Spleen (tissue), 7 donors: ENCODE measurements around the gene GALNT7.

Source experiments
- CTCF ChIP-seq, 11 experiments: fragments of 200-600 bp in 7 of 11; fragments of 450-650 bp in 4 of 11; sonication (generic) in 4 of 11; IDR thresholded peaks in 8 of 11; conservative IDR thresholded peaks in 3 of 11; 1 replicate in 7 of 11; 2 replicates in 4 of 11; pipeline versions ENCODE4 v1.4.0 to v1.8.0; 2016 to 2021; ENCODE audit warnings: antibody characterized with exemption in 11 of 11, inconsistent platforms in 4 of 11, mild to moderate bottlenecking in 1 of 11
- POLR2A ChIP-seq, 3 donors: fragments of 450-650 bp; IDR thresholded peaks; one replicate each; pipeline ENCODE4 v1.5.1; 2017; ENCODE audit warnings: antibody characterized with exemption in 3 of 3, mild to moderate bottlenecking in 1 of 3
- POLR2AphosphoS5 ChIP-seq, 3 donors: sonication (generic); formaldehyde crosslinking; IDR thresholded peaks; one replicate each; pipeline ENCODE4 v1.5.1; 2017; ENCODE audit warnings: antibody characterized with exemption in 3 of 3
- donor health status: DM: no; HTN: no; CAD: no; lungs with moderate emphysema.
- donor health status: DM: no; HTN: no; CAD: no.
- donor health status: DM: no; HTN: no; CAD: no.

DNA sequence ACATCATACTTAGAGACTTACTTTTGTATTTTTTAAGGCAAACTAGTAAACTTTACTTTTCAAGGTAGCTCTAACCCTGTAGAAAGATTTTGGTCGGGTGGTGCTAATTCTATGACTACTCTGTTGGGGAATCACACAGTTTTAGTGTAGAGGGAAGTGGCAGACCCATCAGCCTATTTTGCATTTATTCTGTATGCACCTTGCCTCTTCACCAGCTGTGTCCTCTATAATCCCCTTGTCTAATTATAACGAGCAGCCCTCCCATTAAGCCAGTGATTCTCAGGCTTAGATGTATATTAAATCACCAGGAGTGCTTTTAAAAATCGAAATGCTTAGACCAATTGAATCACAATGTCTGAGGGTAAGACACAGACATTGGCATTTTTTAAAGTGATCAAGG is 78.1 kb downstream of the GALNT7 start:
- TF ChIP-seq CTCF (IDR thresholded peaks at IDR 0.05 in 8 of 11, conservative IDR thresholded peaks at IDR 0.05 in 3 of 11) = no peak
- TF ChIP-seq POLR2AphosphoS5 (IDR thresholded peaks at IDR 0.05) = no peak
- no peak for TF ChIP-seq POLR2A (IDR thresholded peaks at IDR 0.05)
